K562 (cell line): ENCODE results near the gene DCAF11. TPM values are rescaled to one million over a fixed set of nuclear protein-coding genes. Genes with fewer than 3 reads are reported as not detected.

Experiments
- ATAC-seq: fragments of 200-7000 bp; cut with Tn5 transposase; 3 replicates; pipeline ENCODE4 v1.9.1; 2020; ENCODE audit warnings: moderate library complexity
- BruUV-seq: library from RNA; stranded (reverse); fragments of 400-500 nt; replicated peaks from 2 replicates; lab custom pipeline; 2021; lab: Mats Ljungman, UMichigan
- CTCF ChIA-PET: fragments of 300-600 bp; formaldehyde crosslinking; extraction: SDS; loops from one replicate; lab custom pipeline; 2021; ENCODE audit warnings: low intra/inter-chr PET ratio; lab: Yijun Ruan, JAX
- POLR2A ChIA-PET: fragments of 300-600, 350-650 bp; sonication (Branson Sonifier 250); formaldehyde crosslinking; extraction: SDS; loops from one replicate; lab custom pipeline; 2021; ENCODE audit warnings: antibody characterized with exemption, inconsistent platforms; lab: Yijun Ruan, JAX
- DNase-seq, 4 experiments: peaks; one replicate each; pipeline versions ENCODE4 v3.0.0 to v3.0.0-alpha.2; 2011 to 2018; ENCODE audit warnings: low spot score in 3 of 4, mixed read lengths in 3 of 4; ENCODE audit errors: extremely low read depth in 1 of 4
- FAIRE-seq: peaks from 2 replicates; lab custom pipeline; 2011; peaks lifted over from hg19 to GRCh38; lab: Jason Lieb, UNC
- H2AFZ ChIP-seq: 2 replicates; pipeline ENCODE4 v1.6.0; 2011; ENCODE audit warnings: low read depth, low read length, control low read depth, inconsistent platforms
- H3K27ac ChIP-seq: fragments of 200-600 bp; 3 replicates; pipeline ENCODE4 v1.8.0; 2011; ENCODE audit warnings: low read depth, mild to moderate bottlenecking, control low read depth, inconsistent platforms, low read length, moderate library complexity, mixed read lengths; ENCODE audit errors: extremely low read depth
- H3K27me3 ChIP-seq, 2 experiments: fragments of 300-600 bp in 1 of 2; 2 replicates in 1 of 2; 3 replicates in 1 of 2; pipeline versions ENCODE4 v1.6.0 to v1.8.0; 2011; ENCODE audit warnings: inconsistent platforms in 2 of 2, low read length in 2 of 2, mild to moderate bottlenecking in 1 of 2, mixed read lengths in 1 of 2, moderate library complexity in 1 of 2; ENCODE audit not compliant: control insufficient read depth in 2 of 2, insufficient read depth in 2 of 2
- H3K36me3 ChIP-seq: fragments of 300-600 bp; 3 replicates; pipeline ENCODE4 v1.8.0; 2011; ENCODE audit warnings: mild to moderate bottlenecking, low read length, inconsistent platforms; ENCODE audit not compliant: control insufficient read depth, insufficient read depth
- H3K4me1 ChIP-seq, 2 experiments: fragments of 200-600 bp in 1 of 2; replicated peaks in 1 of 2; 2 replicates in 1 of 2; 3 replicates in 1 of 2; pipeline versions ENCODE4 v1.5.1 to v1.8.0; 2011; ENCODE audit warnings: inconsistent platforms in 2 of 2, low read length in 2 of 2, mild to moderate bottlenecking in 1 of 2, mixed read lengths in 1 of 2, moderate library complexity in 1 of 2; ENCODE audit not compliant: control insufficient read depth in 2 of 2, insufficient read depth in 2 of 2
- H3K4me2 ChIP-seq: 2 replicates; pipeline ENCODE4 v1.6.1; 2011; ENCODE audit warnings: low read length, control low read depth, inconsistent platforms, mixed read lengths; ENCODE audit not compliant: insufficient read depth
- H3K4me3 ChIP-seq: fragments of 200-600 bp; sonication (generic), shearing (Covaris generic); 2 replicates; pipeline ENCODE4 v1.5.1; 2016; ENCODE audit warnings: control low read depth, inconsistent platforms
- H3K79me2 ChIP-seq: fragments of 200-600 bp; 3 replicates; pipeline ENCODE4 v1.8.0; 2011; ENCODE audit warnings: low read length, inconsistent platforms; ENCODE audit not compliant: control insufficient read depth, insufficient read depth
- H3K9ac ChIP-seq, 2 experiments: 2 replicates each; pipeline versions ENCODE4 v1.6.0 to v1.6.1; 2011; ENCODE audit warnings: low read depth in 2 of 2, low read length in 2 of 2, control low read depth in 1 of 2, inconsistent platforms in 1 of 2, mild to moderate bottlenecking in 1 of 2, mixed read lengths in 1 of 2; ENCODE audit not compliant: insufficient read depth in 1 of 2
- H3K9me1 ChIP-seq: one replicate; pipeline ENCODE4 v1.6.0; 2011; ENCODE audit warnings: inconsistent platforms, mild to moderate bottlenecking, low read length, moderate library complexity; ENCODE audit not compliant: control insufficient read depth, insufficient read depth
- H3K9me3 ChIP-seq: replicated peaks from 2 replicates; pipeline ENCODE4 v1.5.1; 2011; ENCODE audit warnings: low read depth, low read length, inconsistent platforms; ENCODE audit not compliant: control insufficient read depth, insufficient read depth
- H4K20me1 ChIP-seq: replicated peaks from 2 replicates; pipeline ENCODE4 v1.6.1; 2011; ENCODE audit warnings: low read length, inconsistent platforms, mixed read lengths; ENCODE audit not compliant: control insufficient read depth, insufficient read depth
- FIP1L1 ChIP-seq: fragments of 200-400 bp; formaldehyde crosslinking; IDR thresholded peaks from 2 replicates; pipeline ENCODE4 v1.6.1; 2018; ENCODE audit warnings: mild to moderate bottlenecking, low read depth, low read length; ENCODE audit not compliant: poor library complexity, severe bottlenecking
- GTF2E2 ChIP-seq: fragments of 200-800 bp; sonication (Bioruptor generic); IDR thresholded peaks from 2 replicates; pipeline ENCODE4 v1.6.1; 2016; ENCODE audit warnings: missing genetic modification characterization, missing compliant biosample characterization
- HNRNPLL ChIP-seq: fragments of 200-400 bp; formaldehyde crosslinking; IDR thresholded peaks from 2 replicates; pipeline ENCODE4 v1.6.1; 2017; ENCODE audit warnings: low read length, low read depth, mild to moderate bottlenecking; ENCODE audit not compliant: poor library complexity, severe bottlenecking
- NFE2L1 ChIP-seq: fragments of 450-650 bp; IDR thresholded peaks from 2 replicates; pipeline ENCODE4 v1.6.1; 2016; ENCODE audit warnings: missing genetic modification characterization, low read depth, mild to moderate bottlenecking, missing compliant biosample characterization, moderate library complexity, borderline replicate concordance
- NR2C2 ChIP-seq, 2 experiments: fragments of 200-800 bp in 1 of 2; sonication (Bioruptor generic) in 1 of 2; sonication (generic) in 1 of 2; formaldehyde crosslinking in 1 of 2; IDR thresholded peaks; 2 replicates each; pipeline versions ENCODE4 v1.6.1 to v1.8.0; 2016 to 2022; ENCODE audit warnings: mild to moderate bottlenecking in 1 of 2, missing compliant biosample characterization in 1 of 2, missing genetic modification characterization in 1 of 2, missing genetic modification reagents in 1 of 2
- POLR2AphosphoS5 ChIP-seq: IDR thresholded peaks from 2 replicates; pipeline ENCODE4 v1.6.1; 2011; ENCODE audit warnings: mild to moderate bottlenecking, low read depth, low read length, moderate library complexity; ENCODE audit not compliant: control insufficient read depth, insufficient read depth
- POLR3A ChIP-seq: IDR thresholded peaks from 2 replicates; pipeline ENCODE4 v1.6.1; 2011; ENCODE audit warnings: borderline replicate concordance, mild to moderate bottlenecking, moderate library complexity; ENCODE audit not compliant: insufficient read length, insufficient read depth; ENCODE audit errors: extremely low read depth
- RBBP5 ChIP-seq: fragments of 200-600 bp; sonication (generic); IDR thresholded peaks from 2 replicates; pipeline ENCODE4 v1.6.1; 2012; ENCODE audit warnings: borderline replicate concordance, mild to moderate bottlenecking, low read length, control low read depth, inconsistent platforms; ENCODE audit not compliant: insufficient read depth, poor library complexity, severe bottlenecking
- SAP30 ChIP-seq: fragments of 200-600 bp; sonication (generic); IDR thresholded peaks from 2 replicates; pipeline ENCODE4 v1.6.1; 2012; ENCODE audit warnings: borderline replicate concordance, low read depth, mild to moderate bottlenecking, moderate library complexity, low read length, control low read depth, inconsistent platforms; ENCODE audit not compliant: insufficient read depth, poor library complexity, severe bottlenecking
- SIN3B ChIP-seq: fragments of 450-650 bp; IDR thresholded peaks from 2 replicates; pipeline ENCODE4 v1.6.1; 2017; ENCODE audit warnings: low read depth, mild to moderate bottlenecking, moderate library complexity
- SMAD4 ChIP-seq: fragments of 250-450 bp; sonication (Bioruptor Pico); conservative IDR thresholded peaks from 2 replicates; pipeline ENCODE4 v1.8.0; 2021; ENCODE audit warnings: inconsistent platforms, mild to moderate bottlenecking, moderate library complexity
- SP1 ChIP-seq: sonication (generic); formaldehyde crosslinking; IDR thresholded peaks from 2 replicates; pipeline ENCODE4 v1.8.1; 2022; ENCODE audit warnings: mild to moderate bottlenecking, missing genetic modification reagents
- TAF1 ChIP-seq: IDR thresholded peaks from 2 replicates; pipeline ENCODE4 v1.6.1; 2011; ENCODE audit warnings: mild to moderate bottlenecking, low read length, moderate library complexity; ENCODE audit not compliant: insufficient read depth, control insufficient read depth, severe bottlenecking; ENCODE audit errors: extremely low read depth
- XRCC5 ChIP-seq: fragments of 200-400 bp; formaldehyde crosslinking; IDR thresholded peaks from 2 replicates; pipeline ENCODE4 v1.6.1; 2017; ENCODE audit warnings: low read depth, mild to moderate bottlenecking, low read length
- ZNF398 ChIP-seq: fragments of 250-450 bp; sonication (Bioruptor Pico); IDR thresholded peaks from 2 replicates; pipeline ENCODE4 v1.8.0; 2021; ENCODE audit warnings: moderate library complexity, mild to moderate bottlenecking, inconsistent platforms
- WGBS: fragments of 100-300 bp; shearing (Covaris generic); methylation state at CpG from one replicate; pipeline ENCODE4 v1.1.6; 2016; ENCODE audit warnings: low coverage, mixed read lengths; ENCODE audit not compliant: insufficient coverage; ENCODE audit errors: missing lambda C conversion rate; 5-methylcytosine and 5-hydroxymethylcytosine counted together
- in situ Hi-C: fragments of 300-500 bp; cut with MboI; formaldehyde crosslinking; loops from 4 replicates; pipeline ENCODE4 v1.15.0; 2018; ENCODE audit warnings: inconsistent platforms, mixed read lengths
- intact Hi-C: fragments of 100-400 bp; cut with micrococcal nuclease; formaldehyde crosslinking; loops from 2 replicates; pipeline ENCODE4 v1.14.2; 2022
- polyA plus RNA-seq, 8 experiments: library from polyadenylated mRNA; depleted of rRNA in 4 of 8; stranded (reverse) in 5 of 8; unstranded in 3 of 8; fragments of >200 nt; fragmentation: Nextera tagmentation in 2 of 8; fragmentation: Illumina TruSeq in 1 of 8; extraction: Ambion mirVana in 2 of 8; extraction: Trizol in 1 of 8; gene quantifications; 2 replicates each; pipeline versions ENCODE4 v1.2.1 to v1.2.3, GENCODE V29; 2011 to 2014; ENCODE audit warnings: inconsistent platforms in 1 of 8, missing spikeins in 1 of 8
- total RNA-seq, 7 experiments: library from RNA; depleted of rRNA in 6 of 7; stranded (reverse); fragments of >200 nt in 6 of 7; fragmentation: Illumina TruSeq in 2 of 7; extraction: Trizol in 2 of 7; gene quantifications; 2 replicates each; pipeline versions ENCODE4 v1.2.1 to v1.2.3, GENCODE V29; 2011 to 2021; ENCODE audit warnings: low replicate concordance in 1 of 7

The DCAF11 gene
- total and polyA plus RNA-seq, 9 of the 15 experiments (the other 6 are each of a cell fraction or from before 2014, with no cell fraction given): 8.5 to 46.2 (median 36.4) TPM

GRCh38 chr14:24146978-24147760 lies 32.6 kb downstream of the DCAF11 start, which contains the start of gene RNF31:
Gene RNF31 (plus strand): TSS chr14:24147498. CDS start chr14:24147699, 201 bp downstream.
- peaks cover 31 to 44% of the 10 kb centered on the region in 2 experiments; a peak in 4 of 5 replicates for H3K4me1 ChIP-seq
- peak; percentile 85 to 97 (median 90) for DNase-seq
- no peaks in the 10 kb centered on the region for H4K20me1 ChIP-seq
- H3K27ac ChIP-seq: peak within 1 kb of the TSS; percentile 72
- BruUV-seq: no TSS peak
- H3K9ac ChIP-seq: peak within 1 kb of the TSS; percentile 81 to 97
- CTCF ChIA-PET: no interaction called here
- POLR2A ChIA-PET: interaction anchor here (0.6 to 2.2 kb wide), 12 partner anchors 8 to 284 kb away, joined by 3 to 6 read pairs (median 4); partner anchors contain the start of genes DCAF11, IRF9, NRL and TINF2
- no peaks in the 10 kb centered on the region for H3K27me3 ChIP-seq
- in situ Hi-C loops: no loop called here
- ATAC-seq: peak; percentile 95
- H3K36me3 ChIP-seq: peaks cover 61% of the 10 kb centered on the region; the same call in 2 of the 3 replicates
- peak within 1 kb of the TSS; percentile 98 for H3K4me3 ChIP-seq
- H3K9me1 ChIP-seq: peaks cover 5% of the 10 kb centered on the region
- intact Hi-C loops: loop anchor here (2.0 to 10.0 kb wide), 2 partner anchors 32 to 52 kb away; partner anchors contain the start of genes DCAF11, NRL and PCK2
- H3K9me3 ChIP-seq: no peaks in the 10 kb centered on the region
- H3K79me2 ChIP-seq: peaks cover 39% of the 10 kb centered on the region
- peak; percentile 99 for FAIRE-seq
- H2AFZ ChIP-seq: peak within 1 kb of the TSS; percentile 84
- WGBS: 0% methylated on average over 16 of the region's 57 CpGs
- peak within 1 kb of the TSS; percentile 98 for H3K4me2 ChIP-seq
- TF ChIP-seq XRCC5: 0 out of 2 replicates have a peak, but pooled peaks have one; percentile 47
- TF ChIP-seq SP1 (CRISPR knock-in tag): peak; percentile 7; the same call in 1 of the 2 replicates
- no peak for TF ChIP-seq POLR3A
- peak; percentile 48 for TF ChIP-seq FIP1L1
- peak; percentile 40 for TF ChIP-seq RBBP5
- TF ChIP-seq NFE2L1 (tag): no peak
- no peak for TF ChIP-seq SMAD4
- TF ChIP-seq GTF2E2 (tag): no peak
- TF ChIP-seq HNRNPLL: peak; percentile 78
- peak; percentile 49; the same call in 1 of the 2 replicates for TF ChIP-seq SIN3B
- TF ChIP-seq NR2C2 (CRISPR knock-in tag; IDR thresholded peaks at IDR 0.05): no peak
- peak; percentile 92 for TF ChIP-seq NR2C2 (tag; IDR thresholded peaks at IDR 0.05)
- peak; percentile 7 for TF ChIP-seq SAP30
- no peak for TF ChIP-seq TAF1
- TF ChIP-seq ZNF398 (CRISPR knock-in tag): no peak
- TF ChIP-seq POLR2AphosphoS5: no peak
